Right lobe of liver (tissue), 6 donors: ENCODE data around the gene SH3PXD2A. TPM values are rescaled to one million over a fixed set of nuclear protein-coding genes. Genes with fewer than 3 reads are reported as not detected.

Experiments
- ATAC-seq, 4 donors: fragments of 200-7000 bp; cut with Tn5 transposase; one replicate each; pipeline ENCODE4 v1.9.1; 2020; ENCODE audit warnings: mild to moderate bottlenecking in 4 of 4, moderate library complexity in 4 of 4
- DNase-seq, 3 donors: peaks; one replicate each; pipeline ENCODE4 v3.0.0-alpha.2; 2020
- H3K27ac ChIP-seq, 3 donors: fragments of 200-600 bp; one replicate each; pipeline ENCODE4 v1.8.0; 2022
- H3K27me3 ChIP-seq, 2 donors: fragments of 200-600 bp; one replicate each; pipeline ENCODE4 v1.8.0; 2022
- H3K36me3 ChIP-seq, 4 donors: fragments of 200-600 bp; sonication (generic) in 1 of 4; one replicate each; pipeline versions ENCODE4 v1.5.1 to v1.8.0; 2017 to 2022; ENCODE audit warnings: control low read depth in 1 of 4
- H3K4me1 ChIP-seq, 4 donors: fragments of 200-600 bp; sonication (generic) in 1 of 4; one replicate each; pipeline versions ENCODE4 v1.5.1 to v1.8.0; 2017 to 2022; ENCODE audit warnings: control low read depth in 1 of 4
- H3K4me3 ChIP-seq, 3 donors: fragments of 200-600 bp; one replicate each; pipeline ENCODE4 v1.8.0; 2022
- H3K9me3 ChIP-seq, 4 donors: fragments of 200-600 bp; sonication (generic) in 1 of 4; one replicate each; pipeline versions ENCODE4 v1.5.1 to v1.8.0; 2017 to 2022; ENCODE audit warnings: control low read depth in 1 of 4
- POLR2A ChIP-seq: fragments of 450-650 bp; IDR thresholded peaks from one replicate; pipeline ENCODE4 v1.6.1; 2017; ENCODE audit warnings: antibody characterized with exemption, mild to moderate bottlenecking
- WGBS: methylation state at CpG from one replicate; pipeline ENCODE4 v1.1.6; 2018; ENCODE audit warnings: low coverage, low lambda C conversion rate; ENCODE audit not compliant: insufficient coverage; ENCODE audit errors: missing lambda C conversion rate; 5-methylcytosine and 5-hydroxymethylcytosine counted together
- intact Hi-C, 2 donors: fragments of 100-400 bp; cut with DNase I; formaldehyde crosslinking; loops; one replicate each; pipeline versions ENCODE4 v1.11.2 to v1.14.1; 2022
- total RNA-seq, 6 experiments: library from RNA; depleted of rRNA in 2 of 6; stranded (reverse); fragments of >200 nt in 2 of 6; fragmentation: NEBNext Ultra II Directional in 3 of 6; extraction: Animal tissue kit (Norgen Biotek cat#: 25700) in 3 of 6; gene quantifications; one replicate each; pipeline versions ENCODE4 v1.1.0 to v1.2.4, GENCODE V29; 2016 to 2023
- TF ChIP-seq, protein P1 (sequence below), 4 donors: fragments of 200-600 bp in 3 of 4; fragments of 450-650 bp in 1 of 4; IDR thresholded peaks; one replicate each; pipeline versions ENCODE4 v1.5.1 to v1.8.0; 2016 to 2022; ENCODE audit warnings: antibody characterized with exemption in 4 of 4, mild to moderate bottlenecking in 2 of 4
- donor health status: DM: no; HTN: yes; CAD: no.
- donor health status: DM: no; HTN: no; CAD: no.
- donor health status: DM: no; HTN: no; CAD: no.
- donor health status: DM: no; HTN: yes; CAD: no.
- donor health status: DM: no; HTN: yes; CAD: no.

The SH3PXD2A gene
- total RNA-seq, 6 experiments from 2014 or later = 3.0 to 38.3 (median 10.0) TPM

DNA sequence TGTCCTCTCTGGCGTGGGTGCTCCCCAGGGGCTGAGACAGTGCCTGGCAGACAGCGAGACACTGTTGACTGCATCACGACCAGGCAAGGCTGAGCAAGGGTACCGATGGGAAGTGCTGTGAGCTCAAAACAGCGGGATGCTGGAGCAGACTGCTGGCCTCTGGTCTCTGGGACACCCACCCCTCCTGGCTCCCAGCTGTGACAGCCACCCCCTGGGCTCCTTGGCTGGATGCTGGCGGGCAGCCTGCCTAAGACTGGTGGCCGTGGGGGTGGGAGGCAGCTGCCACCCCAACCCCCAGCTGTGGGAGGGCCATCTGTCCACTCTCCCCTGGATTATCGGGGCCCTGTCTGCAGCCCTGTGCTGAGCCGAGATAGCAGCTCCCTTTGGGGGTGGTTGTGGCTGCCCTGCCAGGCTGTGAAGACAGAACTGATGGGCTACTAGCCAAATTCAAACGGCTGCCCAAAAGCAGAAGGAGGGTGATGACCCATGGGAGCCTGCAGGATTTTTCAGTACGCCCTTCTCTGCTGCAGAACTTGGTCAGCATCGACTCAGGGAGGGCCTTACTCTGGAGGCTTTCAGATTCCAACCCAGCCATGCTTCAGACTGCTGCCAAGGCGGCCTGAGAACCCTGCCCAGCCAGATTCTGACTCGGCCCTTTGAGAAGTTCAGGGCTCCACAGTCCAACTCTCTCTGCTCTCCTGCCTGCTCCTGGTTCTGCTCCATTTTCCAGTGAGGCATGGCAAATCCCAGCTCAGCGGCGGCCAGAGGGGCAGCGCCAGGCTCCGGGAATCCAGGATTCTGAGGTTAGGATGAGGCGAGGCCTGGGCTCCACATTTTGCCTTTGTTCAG, 236.6 kb downstream of the SH3PXD2A start:
- Histone ChIP-seq H3K4me1 (peaks cover 0 to 53% (median 29%) of the 10 kb centered on the region in 4 donors), H3K27me3 (no peaks in the 10 kb centered on the region), H3K9me3 (no peaks in the 10 kb centered on the region), H3K27ac (peak overlapping the region in 1 of 3 donors; percentile 74), H3K4me3 (no peak overlapping the region), H3K36me3 (peaks cover 0 to 6% (median under 1%) of the 10 kb centered on the region in 4 donors)
- ATAC-seq = peak; percentile 20 to 51 (median 37)
- TF ChIP-seq, protein P1, sequence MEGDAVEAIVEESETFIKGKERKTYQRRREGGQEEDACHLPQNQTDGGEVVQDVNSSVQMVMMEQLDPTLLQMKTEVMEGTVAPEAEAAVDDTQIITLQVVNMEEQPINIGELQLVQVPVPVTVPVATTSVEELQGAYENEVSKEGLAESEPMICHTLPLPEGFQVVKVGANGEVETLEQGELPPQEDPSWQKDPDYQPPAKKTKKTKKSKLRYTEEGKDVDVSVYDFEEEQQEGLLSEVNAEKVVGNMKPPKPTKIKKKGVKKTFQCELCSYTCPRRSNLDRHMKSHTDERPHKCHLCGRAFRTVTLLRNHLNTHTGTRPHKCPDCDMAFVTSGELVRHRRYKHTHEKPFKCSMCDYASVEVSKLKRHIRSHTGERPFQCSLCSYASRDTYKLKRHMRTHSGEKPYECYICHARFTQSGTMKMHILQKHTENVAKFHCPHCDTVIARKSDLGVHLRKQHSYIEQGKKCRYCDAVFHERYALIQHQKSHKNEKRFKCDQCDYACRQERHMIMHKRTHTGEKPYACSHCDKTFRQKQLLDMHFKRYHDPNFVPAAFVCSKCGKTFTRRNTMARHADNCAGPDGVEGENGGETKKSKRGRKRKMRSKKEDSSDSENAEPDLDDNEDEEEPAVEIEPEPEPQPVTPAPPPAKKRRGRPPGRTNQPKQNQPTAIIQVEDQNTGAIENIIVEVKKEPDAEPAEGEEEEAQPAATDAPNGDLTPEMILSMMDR (IDR thresholded peaks at IDR 0.05) = no peak
- TF ChIP-seq POLR2A = no peak
- DNase-seq = peak in 2 of 3 donors; percentile 71
- 27% methylated on average over 2 of the region's 19 CpGs for WGBS
- intact Hi-C loops = no loop called here

DNA sequence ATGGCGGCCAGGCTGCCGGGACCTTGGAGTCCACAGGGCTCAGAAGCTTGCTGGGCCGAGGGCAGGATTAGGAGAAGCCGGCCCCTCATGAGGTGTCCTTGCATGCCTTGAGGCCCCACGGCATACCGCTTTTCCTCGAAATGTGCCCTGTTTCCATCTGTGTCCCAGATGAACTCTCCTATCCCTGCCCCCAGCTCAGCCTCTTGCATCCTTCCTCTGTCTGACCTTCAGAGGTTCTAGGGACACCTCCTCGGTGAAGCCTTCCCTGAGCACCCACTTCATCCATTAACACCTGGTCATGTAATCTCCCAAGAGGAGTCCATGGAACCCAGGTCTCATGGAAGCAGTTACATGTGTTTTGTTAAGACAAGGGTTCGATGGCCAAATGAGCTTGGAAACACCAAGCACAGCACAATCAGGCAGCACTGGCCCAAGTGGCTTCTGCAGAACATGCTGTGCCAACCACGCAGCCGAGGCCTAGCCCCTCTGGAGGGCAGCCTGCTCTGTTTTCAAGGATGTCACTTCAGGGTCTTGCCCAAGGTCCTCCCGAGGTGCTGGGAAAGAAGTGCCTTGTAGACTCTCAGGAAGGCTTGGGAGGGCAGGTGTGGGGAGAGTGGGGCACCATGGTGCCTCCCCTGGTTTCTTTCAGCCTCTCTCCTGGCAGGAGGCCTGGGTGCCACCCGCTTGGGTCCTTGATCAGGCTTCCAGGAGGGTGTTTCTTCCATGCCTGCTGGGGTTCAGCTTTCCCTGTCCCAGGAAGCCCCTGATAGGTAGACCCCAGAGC, 237.6 kb downstream of the SH3PXD2A start:
- DNase-seq = no peak
- Histone ChIP-seq H3K4me1 (peaks cover 0 to 53% (median 29%) of the 10 kb centered on the region in 4 donors), H3K36me3 (peaks cover 0 to 11% (median 3%) of the 10 kb centered on the region in 4 donors), H3K27me3 (no peaks in the 10 kb centered on the region), H3K4me3 (no peak overlapping the region), H3K9me3 (no peaks in the 10 kb centered on the region), H3K27ac (peak overlapping the region in 2 of 3 donors; percentile 36 to 74)
- no peak for TF ChIP-seq POLR2A
- TF ChIP-seq, protein P1 (IDR thresholded peaks at IDR 0.05) = no peak
- ATAC-seq = no peak
- intact Hi-C loops = no loop called here
- WGBS = 76% methylated on average over 2 of the region's 13 CpGs

DNA sequence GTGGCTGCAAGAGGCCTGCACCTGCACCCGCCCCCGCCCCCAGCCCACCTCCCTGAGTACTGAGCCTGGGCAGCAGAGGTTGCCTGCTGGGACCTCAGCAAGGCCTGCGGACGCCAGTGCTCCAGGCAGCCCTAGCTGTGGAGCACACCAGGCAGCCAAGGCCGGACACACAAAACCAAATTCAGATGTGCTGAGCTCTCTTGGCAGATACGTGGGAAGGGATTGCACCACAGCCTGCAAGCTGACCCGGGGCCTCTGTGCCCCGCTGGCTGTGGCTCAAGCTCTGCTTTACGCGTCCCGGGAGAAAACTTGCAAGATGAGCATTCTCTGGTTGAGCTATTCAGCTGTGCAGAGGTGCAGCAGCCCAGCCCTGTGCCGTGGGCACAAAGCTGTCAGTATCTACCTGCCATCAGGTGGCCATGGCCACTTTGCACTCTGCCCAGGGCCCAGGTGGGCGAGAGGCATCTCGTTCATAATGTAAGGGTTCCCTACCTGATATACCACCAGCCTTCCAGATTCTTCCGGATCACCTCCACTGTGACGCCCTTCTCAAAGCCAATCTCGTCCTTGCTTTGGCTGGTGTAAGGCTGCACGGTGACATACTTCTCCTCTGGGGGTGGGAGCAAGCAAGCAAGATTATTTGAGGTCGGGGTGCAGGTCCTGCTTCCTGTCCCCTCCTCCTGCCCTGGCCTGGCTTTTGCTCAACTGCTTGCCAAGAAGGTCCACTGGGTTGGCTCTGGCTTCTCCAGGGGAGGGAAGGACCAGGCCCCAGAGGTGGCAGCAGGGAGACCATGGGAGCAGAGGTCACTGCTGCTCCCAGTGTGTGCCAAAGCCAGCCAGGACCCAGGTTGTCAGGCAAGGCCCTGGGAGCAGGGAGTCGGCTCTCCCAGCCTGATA, 238.4 kb downstream of the SH3PXD2A start:
- H3K9me3 ChIP-seq = no peaks in the 10 kb centered on the region
- peaks cover 0 to 53% (median 29%) of the 10 kb centered on the region in 4 donors for H3K4me1 ChIP-seq
- peak; percentile 85 to 90 (median 90) for ATAC-seq
- peak; percentile 67 to 92 (median 91) for DNase-seq
- no peak overlapping the region for H3K4me3 ChIP-seq
- H3K36me3 ChIP-seq = peaks cover 0 to 19% (median 3%) of the 10 kb centered on the region in 4 donors
- 33% methylated on average over 5 of the region's 20 CpGs for WGBS
- TF ChIP-seq, protein P1 (IDR thresholded peaks at IDR 0.05) = no peak
- H3K27me3 ChIP-seq = no peaks in the 10 kb centered on the region
- peak overlapping the region in 2 of 3 donors; percentile 36 to 74 for H3K27ac ChIP-seq
- intact Hi-C loops = no loop called here
